HL-60 (cell line): ENCODE data around the gene TMCO6.

Source experiments
- DNase-seq, 2 experiments: peaks; one replicate each; pipeline ENCODE4 v3.0.0-alpha.2; 2010 to 2020; ENCODE audit warnings: low read depth in 1 of 2, low spot score in 1 of 2
- H3K27ac ChIP-seq: fragments of 250-450 bp; sonication (Bioruptor Pico); replicated peaks from 2 replicates; pipeline ENCODE4 v1.5.1; 2020; ENCODE audit warnings: mild to moderate bottlenecking, moderate library complexity
- H3K27me3 ChIP-seq: fragments of 250-450 bp; sonication (Bioruptor Pico); 2 replicates; pipeline ENCODE4 v1.5.1; 2021; ENCODE audit warnings: mild to moderate bottlenecking, moderate library complexity; ENCODE audit not compliant: insufficient read depth, poor library complexity, severe bottlenecking
- H3K4me3 ChIP-seq: replicated peaks from 2 replicates; pipeline ENCODE4 v1.5.1; 2011; ENCODE audit warnings: mild to moderate bottlenecking, control low read depth, low read length; ENCODE audit not compliant: insufficient read depth
- GABPA ChIP-seq: IDR thresholded peaks from 2 replicates; pipeline ENCODE4 v1.6.1; 2012; ENCODE audit warnings: low read depth
- POLR2AphosphoS5 ChIP-seq: IDR thresholded peaks from 2 replicates; pipeline ENCODE4 v1.6.1; 2012; ENCODE audit warnings: low read depth
- SPI1 ChIP-seq: IDR thresholded peaks from 2 replicates; pipeline ENCODE4 v1.6.1; 2012; ENCODE audit warnings: low read depth, mild to moderate bottlenecking, borderline replicate concordance
- TF ChIP-seq, protein P1 (sequence below): IDR thresholded peaks from 2 replicates; pipeline ENCODE4 v1.6.1; 2012; ENCODE audit warnings: low read depth; ENCODE audit not compliant: insufficient replicate concordance
- TF ChIP-seq, protein P2 (sequence below): IDR thresholded peaks from one replicate; pipeline ENCODE4 v1.5.1; 2011; ENCODE audit warnings: low read length, control low read depth, inconsistent platforms; ENCODE audit not compliant: insufficient read depth

The TMCO6 gene

DNA sequence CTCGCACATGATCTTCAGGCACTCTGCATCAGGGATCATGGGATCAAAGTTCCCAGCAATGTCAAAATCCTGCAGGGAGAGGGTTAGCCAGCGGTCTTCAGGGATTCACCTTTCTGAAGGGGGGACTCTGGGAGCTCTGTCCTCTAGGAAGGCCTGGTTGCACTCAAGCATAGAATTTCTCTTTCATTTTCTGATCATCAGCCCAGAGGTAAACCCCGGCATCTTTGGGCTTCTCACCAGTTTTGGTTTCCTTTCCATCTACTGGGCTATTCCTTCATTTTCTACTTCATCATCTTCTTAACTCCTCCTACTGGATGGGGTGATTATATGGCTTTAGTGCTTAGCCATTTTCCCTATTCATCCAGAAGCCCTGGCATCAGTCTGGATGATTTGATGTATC, 38.7 kb downstream of the TMCO6 start:
- TF ChIP-seq SPI1 (no peak), POLR2AphosphoS5 (no peak), GABPA (no peak)
- TF ChIP-seq, protein P1, sequence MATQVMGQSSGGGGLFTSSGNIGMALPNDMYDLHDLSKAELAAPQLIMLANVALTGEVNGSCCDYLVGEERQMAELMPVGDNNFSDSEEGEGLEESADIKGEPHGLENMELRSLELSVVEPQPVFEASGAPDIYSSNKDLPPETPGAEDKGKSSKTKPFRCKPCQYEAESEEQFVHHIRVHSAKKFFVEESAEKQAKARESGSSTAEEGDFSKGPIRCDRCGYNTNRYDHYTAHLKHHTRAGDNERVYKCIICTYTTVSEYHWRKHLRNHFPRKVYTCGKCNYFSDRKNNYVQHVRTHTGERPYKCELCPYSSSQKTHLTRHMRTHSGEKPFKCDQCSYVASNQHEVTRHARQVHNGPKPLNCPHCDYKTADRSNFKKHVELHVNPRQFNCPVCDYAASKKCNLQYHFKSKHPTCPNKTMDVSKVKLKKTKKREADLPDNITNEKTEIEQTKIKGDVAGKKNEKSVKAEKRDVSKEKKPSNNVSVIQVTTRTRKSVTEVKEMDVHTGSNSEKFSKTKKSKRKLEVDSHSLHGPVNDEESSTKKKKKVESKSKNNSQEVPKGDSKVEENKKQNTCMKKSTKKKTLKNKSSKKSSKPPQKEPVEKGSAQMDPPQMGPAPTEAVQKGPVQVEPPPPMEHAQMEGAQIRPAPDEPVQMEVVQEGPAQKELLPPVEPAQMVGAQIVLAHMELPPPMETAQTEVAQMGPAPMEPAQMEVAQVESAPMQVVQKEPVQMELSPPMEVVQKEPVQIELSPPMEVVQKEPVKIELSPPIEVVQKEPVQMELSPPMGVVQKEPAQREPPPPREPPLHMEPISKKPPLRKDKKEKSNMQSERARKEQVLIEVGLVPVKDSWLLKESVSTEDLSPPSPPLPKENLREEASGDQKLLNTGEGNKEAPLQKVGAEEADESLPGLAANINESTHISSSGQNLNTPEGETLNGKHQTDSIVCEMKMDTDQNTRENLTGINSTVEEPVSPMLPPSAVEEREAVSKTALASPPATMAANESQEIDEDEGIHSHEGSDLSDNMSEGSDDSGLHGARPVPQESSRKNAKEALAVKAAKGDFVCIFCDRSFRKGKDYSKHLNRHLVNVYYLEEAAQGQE: no peak
- TF ChIP-seq, protein P2, sequence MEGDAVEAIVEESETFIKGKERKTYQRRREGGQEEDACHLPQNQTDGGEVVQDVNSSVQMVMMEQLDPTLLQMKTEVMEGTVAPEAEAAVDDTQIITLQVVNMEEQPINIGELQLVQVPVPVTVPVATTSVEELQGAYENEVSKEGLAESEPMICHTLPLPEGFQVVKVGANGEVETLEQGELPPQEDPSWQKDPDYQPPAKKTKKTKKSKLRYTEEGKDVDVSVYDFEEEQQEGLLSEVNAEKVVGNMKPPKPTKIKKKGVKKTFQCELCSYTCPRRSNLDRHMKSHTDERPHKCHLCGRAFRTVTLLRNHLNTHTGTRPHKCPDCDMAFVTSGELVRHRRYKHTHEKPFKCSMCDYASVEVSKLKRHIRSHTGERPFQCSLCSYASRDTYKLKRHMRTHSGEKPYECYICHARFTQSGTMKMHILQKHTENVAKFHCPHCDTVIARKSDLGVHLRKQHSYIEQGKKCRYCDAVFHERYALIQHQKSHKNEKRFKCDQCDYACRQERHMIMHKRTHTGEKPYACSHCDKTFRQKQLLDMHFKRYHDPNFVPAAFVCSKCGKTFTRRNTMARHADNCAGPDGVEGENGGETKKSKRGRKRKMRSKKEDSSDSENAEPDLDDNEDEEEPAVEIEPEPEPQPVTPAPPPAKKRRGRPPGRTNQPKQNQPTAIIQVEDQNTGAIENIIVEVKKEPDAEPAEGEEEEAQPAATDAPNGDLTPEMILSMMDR: no peak
- no peak for DNase-seq
- H3K27ac ChIP-seq: no peak overlapping the region
- H3K27me3 ChIP-seq: no peaks in the 10 kb centered on the region
- H3K4me3 ChIP-seq: no peak overlapping the region

DNA sequence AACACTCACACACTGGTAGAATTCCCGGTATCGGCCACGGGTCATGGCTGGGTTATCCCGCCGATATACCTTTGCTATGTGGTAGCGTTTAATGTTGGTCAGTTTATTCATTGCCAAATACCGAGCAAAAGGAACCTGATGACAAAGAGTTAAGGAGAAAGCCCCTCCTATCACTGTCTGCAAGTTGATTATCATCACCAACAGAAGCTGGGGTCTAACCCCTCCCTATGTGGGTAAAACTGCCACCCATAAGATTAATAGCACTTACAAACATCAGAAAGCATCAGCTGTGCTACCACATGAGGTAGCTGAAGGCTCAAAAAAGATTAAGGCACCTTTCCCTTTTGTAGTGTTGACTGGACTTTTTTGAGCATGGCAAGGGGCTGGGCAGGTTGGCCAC, 39.7 kb downstream of the TMCO6 start:
- Histone ChIP-seq H3K27ac (no peak overlapping the region), H3K4me3 (no peak overlapping the region), H3K27me3 (no peaks in the 10 kb centered on the region)
- no peak for DNase-seq
- TF ChIP-seq GABPA (no peak), POLR2AphosphoS5 (no peak), SPI1 (no peak)
- TF ChIP-seq, protein P1: no peak
- TF ChIP-seq, protein P2: no peak

DNA sequence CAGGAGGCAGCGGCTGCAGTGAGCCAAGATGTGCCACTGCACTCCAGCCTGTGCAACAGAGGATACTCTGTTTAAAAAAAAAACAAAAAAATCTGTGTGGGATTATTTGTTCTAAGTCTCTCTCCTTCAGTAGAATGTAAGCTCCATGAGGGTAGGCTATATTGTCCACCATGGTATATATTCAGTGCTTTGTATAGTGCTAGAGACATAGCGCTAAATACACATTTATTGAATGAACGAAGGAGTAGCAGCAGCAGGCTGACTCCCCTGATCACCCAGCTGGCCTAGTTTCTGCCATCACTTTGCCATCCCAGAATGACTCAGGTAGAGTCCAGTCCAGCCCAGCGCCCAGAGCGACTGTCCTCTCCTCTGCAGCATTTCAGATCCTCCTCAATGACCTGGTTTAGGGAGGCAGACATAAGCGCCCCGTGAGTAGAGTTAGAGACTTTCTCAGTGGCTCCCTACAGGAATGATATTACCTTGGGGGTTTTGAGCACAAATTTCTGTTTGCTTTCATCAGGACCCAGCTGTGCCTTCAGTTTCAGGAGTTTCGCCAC, 51.2 kb downstream of the TMCO6 start:
- H3K27ac ChIP-seq: peak overlapping the region; percentile 64
- TF ChIP-seq, protein P1: no peak
- TF ChIP-seq SPI1: no peak
- no peak for TF ChIP-seq POLR2AphosphoS5
- TF ChIP-seq, protein P2: no peak
- no peak for TF ChIP-seq GABPA
- peak overlapping the region; percentile 97 for H3K4me3 ChIP-seq
- no peaks in the 10 kb centered on the region for H3K27me3 ChIP-seq
- no peak for DNase-seq
